Memory B cell (primary cell): ENCODE results near the gene DDN.

ENCODE experiments used
- ATAC-seq: fragments of 150-1000 bp; cut with Tn5 transposase; 2 replicates; pipeline ENCODE4 v1.10.0; 2021; ENCODE audit warnings: low read depth, mild to moderate bottlenecking, moderate library complexity
- DNase-seq, 2 donors: peaks; one replicate each; pipeline ENCODE4 v3.0.0; 2022; ENCODE audit warnings: low spot score in 2 of 2
- H3K27ac Mint-ChIP-seq: one replicate; pipeline ENCODE4 v1.8.0; 2022; ENCODE audit warnings: mild to moderate bottlenecking, moderate library complexity, mixed read lengths
- H3K27me3 Mint-ChIP-seq: one replicate; pipeline ENCODE4 v1.8.0; 2022; ENCODE audit warnings: mixed read lengths
- H3K36me3 Mint-ChIP-seq: one replicate; pipeline ENCODE4 v1.8.0; 2022; ENCODE audit warnings: mild to moderate bottlenecking, mixed read lengths
- H3K4me1 Mint-ChIP-seq: one replicate; pipeline ENCODE4 v1.8.0; 2022; ENCODE audit warnings: mixed read lengths
- H3K4me3 Mint-ChIP-seq: one replicate; pipeline ENCODE4 v1.8.0; 2022; ENCODE audit warnings: mild to moderate bottlenecking, moderate library complexity, mixed read lengths
- H3K9me3 Mint-ChIP-seq: one replicate; pipeline ENCODE4 v1.8.0; 2022; ENCODE audit warnings: mixed read lengths

DDN gene

DNA sequence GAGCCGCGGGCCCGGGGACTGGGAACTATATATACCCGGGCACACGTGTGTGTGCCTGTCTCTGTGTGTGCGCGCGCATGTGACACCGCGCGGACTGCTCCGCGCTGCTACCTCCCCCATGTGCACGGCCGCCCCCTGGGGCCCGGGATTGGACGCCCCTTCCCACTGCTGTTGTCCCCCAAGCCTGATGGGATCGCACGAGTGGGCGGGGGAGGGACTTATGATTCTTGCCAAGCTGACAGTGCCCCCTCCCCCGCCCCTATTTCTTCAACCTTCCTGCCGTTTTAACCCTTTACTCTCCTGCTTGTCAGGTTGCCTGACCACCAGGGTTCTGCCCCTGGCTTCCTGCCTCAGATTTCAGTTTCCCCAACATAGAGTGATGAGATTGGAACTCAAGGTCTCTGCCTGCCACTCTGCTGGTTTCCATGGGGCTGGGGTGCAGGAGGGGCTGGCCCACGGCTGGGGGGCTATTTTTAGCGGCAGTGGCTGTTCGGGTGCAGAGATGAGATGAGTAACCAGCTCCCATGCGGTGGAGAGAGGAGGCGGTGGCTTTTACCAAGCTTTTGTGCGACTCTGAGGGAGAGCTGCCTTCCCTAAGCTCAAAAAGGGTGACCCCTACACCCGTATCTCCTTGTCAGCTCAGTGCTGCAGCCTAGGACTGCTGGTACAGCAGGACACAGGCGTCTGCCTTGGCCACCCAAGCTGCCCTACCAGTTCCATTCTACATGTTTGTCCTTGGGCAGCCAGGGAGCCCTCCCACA, at the start of gene DDN:
DDN (minus strand) TSS at position 5 of the 761 bp plus-strand sequence. CDS start 88 bp downstream, outside the sequence.
- H3K27me3 Mint-ChIP-seq: peaks cover 17% of the 10 kb centered on the region
- no peaks in the 10 kb centered on the region for H3K9me3 Mint-ChIP-seq
- peaks cover 26% of the 10 kb centered on the region for H3K36me3 Mint-ChIP-seq
- peak within 1 kb of the TSS; percentile 78 for H3K4me3 Mint-ChIP-seq
- H3K4me1 Mint-ChIP-seq: peaks cover 29% of the 10 kb centered on the region
- ATAC-seq: peak; percentile 43
- H3K27ac Mint-ChIP-seq: no peak within 1 kb of the TSS
- DNase-seq: peak; percentile 43 to 56

DNA sequence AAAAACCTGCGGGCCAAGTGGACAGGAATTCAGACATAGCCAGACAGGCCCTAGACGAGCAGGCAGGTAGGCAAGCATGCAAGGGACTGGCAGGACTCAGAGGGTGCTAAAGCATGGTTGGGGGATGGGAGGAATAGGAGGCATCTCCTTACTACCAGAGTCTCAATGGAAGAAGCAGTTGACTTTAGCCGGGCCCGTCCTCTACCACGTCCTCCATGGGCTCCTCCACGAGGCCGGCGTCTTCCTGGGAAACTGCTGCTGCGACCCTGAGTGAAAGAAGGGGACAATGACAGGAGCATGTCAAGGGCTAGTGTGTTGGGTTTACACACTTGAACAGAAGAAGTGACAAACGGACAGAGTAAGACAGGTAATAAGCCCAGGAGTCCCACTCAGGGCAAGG, 49.8 kb upstream of the DDN start:
- Mint-ChIP-seq H3K27ac (no peak overlapping the region), H3K4me3 (no peak overlapping the region), H3K36me3 (peaks cover 52% of the 10 kb centered on the region)

DNA sequence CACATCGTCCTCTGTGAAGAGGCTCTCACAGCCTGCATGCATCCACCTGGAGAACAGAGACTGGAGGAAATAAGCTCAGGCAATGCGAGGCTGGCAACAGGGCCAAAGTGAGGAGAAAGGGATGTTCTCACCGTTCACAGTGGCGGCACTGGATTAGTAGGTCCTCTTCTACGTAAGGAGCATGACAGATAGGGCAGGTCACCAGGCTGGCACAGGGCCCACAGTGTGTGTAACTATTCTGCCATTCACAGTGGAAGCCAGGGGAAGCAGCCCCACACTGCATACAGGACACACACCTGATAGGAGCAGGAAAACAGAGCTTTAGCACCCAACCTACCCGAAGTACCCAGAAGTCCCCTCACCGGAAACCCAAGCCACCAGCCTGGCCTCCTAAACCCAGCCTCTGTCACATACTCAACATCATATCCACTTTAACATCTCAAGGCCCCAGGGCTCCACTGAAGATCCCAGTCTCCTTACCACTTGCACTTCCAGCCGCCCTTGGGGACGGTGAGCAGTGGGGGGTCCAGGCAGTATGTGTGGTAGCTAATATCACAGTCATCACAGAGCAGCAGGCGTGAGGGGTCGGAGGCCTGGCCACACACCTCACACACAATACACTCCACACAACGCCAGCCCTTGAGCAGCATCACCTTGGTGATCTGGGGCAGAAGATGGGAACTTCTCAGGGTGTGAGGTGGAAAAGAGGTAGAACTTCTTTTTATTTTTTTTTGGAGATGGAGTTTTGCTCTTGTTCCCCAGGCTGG, 47.1 kb upstream of the DDN start:
- H3K4me3 Mint-ChIP-seq: no peak overlapping the region
- H3K9me3 Mint-ChIP-seq: no peaks in the 10 kb centered on the region
- DNase-seq (no peak), ATAC-seq (no peak)
- H3K36me3 Mint-ChIP-seq: peaks cover 48% of the 10 kb centered on the region
- H3K27me3 Mint-ChIP-seq: no peaks in the 10 kb centered on the region
- H3K27ac Mint-ChIP-seq: no peak overlapping the region
- peaks cover 14% of the 10 kb centered on the region for H3K4me1 Mint-ChIP-seq

More for the DNA sequence above, 49.8 kb upstream of the DDN start:
- DNase-seq (no peak), ATAC-seq (no peak)
- Mint-ChIP-seq H3K27me3 (no peaks in the 10 kb centered on the region), H3K4me1 (peaks cover 15% of the 10 kb centered on the region), H3K9me3 (no peaks in the 10 kb centered on the region)

DNA sequence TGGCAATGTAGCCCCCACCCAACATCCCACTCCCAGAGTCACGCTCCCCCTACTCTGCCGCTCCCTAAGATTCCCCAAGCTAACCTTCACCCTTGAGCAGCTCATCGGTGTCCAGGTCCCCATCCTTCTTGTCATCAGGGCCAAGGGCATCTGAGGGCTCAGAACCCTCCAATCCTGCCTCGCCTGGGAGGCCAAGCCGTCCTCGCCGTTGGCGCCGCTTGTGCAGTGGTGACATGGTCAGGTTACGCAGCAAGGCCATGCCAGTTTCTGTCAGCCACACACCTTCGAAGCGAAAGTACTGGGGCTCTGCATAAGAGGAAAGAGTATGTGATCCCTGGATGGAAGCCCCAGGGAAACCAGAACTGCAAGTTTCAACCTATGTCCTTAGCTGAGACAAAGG, 45.5 kb upstream of the DDN start:
- Mint-ChIP-seq H3K9me3 (no peaks in the 10 kb centered on the region), H3K4me1 (peaks cover 7% of the 10 kb centered on the region), H3K36me3 (peaks cover 48% of the 10 kb centered on the region), H3K27me3 (no peaks in the 10 kb centered on the region), H3K4me3 (no peak overlapping the region), H3K27ac (no peak overlapping the region)
- DNase-seq (no peak), ATAC-seq (no peak)

DNA sequence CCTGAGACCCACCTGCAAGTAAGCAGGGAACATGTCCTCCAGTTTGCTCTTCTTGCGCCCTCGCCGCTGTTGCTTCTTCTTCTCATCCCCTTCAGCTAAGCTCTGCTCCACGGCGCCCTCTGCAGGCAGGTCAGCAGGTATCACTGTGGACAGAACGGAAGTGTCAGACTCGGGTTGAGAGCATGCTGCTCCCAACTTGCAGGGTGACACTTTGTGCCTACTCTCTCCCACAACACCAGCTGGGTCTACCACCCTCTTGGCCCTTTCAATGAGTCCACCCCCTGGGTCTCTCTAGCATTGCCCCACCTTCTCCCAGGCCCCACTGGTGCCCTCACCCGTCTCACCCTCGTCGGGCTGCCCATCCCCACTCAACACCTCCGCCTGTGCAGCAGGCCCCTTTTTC, 44.7 kb upstream of the DDN start:
- peak; percentile 95 for ATAC-seq
- DNase-seq: peak; percentile 72 to 83
- Mint-ChIP-seq H3K9me3 (no peaks in the 10 kb centered on the region), H3K36me3 (peaks cover 48% of the 10 kb centered on the region), H3K4me1 (peaks cover 7% of the 10 kb centered on the region), H3K4me3 (no peak overlapping the region), H3K27me3 (no peaks in the 10 kb centered on the region), H3K27ac (peak overlapping the region; percentile 49)

DNA sequence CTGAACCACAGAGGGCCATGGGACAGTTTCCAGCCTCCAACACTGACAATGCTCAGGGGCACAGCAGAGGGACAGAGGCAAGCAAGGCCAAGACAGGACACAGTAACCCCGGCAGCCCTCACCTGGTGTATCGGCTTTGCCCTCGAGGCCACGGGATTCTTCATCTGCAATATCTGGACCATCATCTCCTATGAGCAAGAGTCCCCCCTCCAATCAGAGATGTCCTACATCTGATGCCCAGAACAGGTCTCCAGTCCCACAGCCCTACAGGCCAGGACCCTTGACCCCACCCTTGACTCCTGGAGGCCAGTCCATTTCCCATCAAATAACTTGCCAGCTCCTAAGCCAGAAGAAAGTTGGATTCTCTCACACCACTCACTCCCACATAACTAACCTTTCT, 44.1 kb upstream of the DDN start:
- ATAC-seq (no peak), DNase-seq (no peak)
- Mint-ChIP-seq H3K27me3 (no peaks in the 10 kb centered on the region), H3K36me3 (peaks cover 48% of the 10 kb centered on the region), H3K4me3 (no peak overlapping the region), H3K27ac (peak overlapping the region; percentile 49), H3K4me1 (peaks cover 7% of the 10 kb centered on the region), H3K9me3 (no peaks in the 10 kb centered on the region)

DNA sequence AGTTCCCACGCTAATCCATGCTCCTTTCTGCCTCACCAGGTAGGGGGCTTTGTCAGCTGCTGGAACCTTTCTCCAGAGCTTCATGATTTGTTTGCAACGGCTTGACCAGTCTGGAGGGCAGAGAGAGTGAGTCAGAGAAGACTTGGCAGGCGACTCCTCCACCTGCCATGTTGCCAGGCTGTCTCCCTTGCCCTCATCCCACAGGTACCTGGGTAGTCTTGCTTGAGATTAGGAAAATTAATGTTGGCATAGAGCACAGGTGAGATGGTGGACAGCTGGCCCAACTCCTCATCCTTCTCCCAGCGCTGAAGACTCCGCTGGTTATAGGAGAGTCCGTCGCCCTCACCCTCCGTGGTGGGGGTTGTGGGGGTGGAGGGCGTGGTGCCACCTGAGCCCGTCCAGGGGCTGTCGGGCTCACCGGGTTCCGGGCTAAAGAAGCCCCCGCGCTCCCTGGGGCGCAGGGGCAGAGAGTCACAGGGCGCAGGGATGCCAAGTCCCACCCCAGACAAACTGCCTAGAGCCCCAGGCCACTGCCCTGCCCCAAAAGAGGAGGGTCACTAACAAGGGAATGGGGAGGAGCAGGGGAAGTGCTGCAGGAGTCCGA, 42.8 kb upstream of the DDN start:
- ATAC-seq (no peak), DNase-seq (no peak)
- peaks cover 46% of the 10 kb centered on the region for H3K36me3 Mint-ChIP-seq
- no peak overlapping the region for H3K4me3 Mint-ChIP-seq
- no peaks in the 10 kb centered on the region for H3K27me3 Mint-ChIP-seq
- no peak overlapping the region for H3K27ac Mint-ChIP-seq
- H3K9me3 Mint-ChIP-seq: no peaks in the 10 kb centered on the region
- H3K4me1 Mint-ChIP-seq: peaks cover 7% of the 10 kb centered on the region

DNA sequence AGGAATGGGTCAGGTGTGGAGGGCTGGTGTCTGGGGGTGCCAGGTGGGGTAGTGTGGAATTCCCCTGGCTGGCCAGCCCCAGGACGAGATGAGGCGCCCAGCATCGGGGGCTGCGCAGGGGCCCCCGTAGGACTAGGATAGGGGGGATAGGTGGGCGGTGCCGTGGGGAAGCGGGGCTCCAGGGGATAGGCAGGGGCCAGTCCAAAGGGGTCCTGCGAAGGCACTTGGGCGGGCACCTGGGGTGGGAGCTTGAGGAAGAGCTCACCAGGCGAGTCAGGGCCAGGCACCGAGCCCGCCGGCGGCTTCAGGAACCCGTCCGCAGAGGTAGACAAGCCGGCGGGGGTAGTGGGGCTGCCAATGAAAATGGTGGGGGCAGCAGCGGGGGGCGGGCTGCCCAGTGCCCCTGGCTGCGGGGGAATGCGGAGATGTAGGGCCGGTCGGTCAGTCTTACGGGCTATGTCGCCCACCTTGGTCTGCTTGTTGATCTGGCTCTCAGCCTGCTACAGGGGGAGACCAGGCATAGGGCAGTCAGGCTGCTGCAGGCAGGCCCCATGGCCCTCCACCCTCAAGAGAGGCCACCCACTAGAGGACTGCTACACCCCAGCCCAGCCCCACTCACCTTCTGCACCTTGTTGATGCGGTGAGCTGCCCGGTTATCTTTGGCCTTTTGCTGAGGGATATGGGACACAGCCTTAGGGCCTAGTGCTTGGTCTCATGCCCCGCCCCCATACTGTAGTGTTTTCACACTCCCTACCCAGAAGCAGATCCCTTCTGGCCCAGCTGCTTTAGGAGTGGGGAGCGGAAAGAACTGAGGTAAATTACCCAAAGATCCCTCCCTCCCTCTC, 42.1 kb upstream of the DDN start:
- H3K27ac Mint-ChIP-seq: no peak overlapping the region
- H3K4me1 Mint-ChIP-seq: peaks cover 7% of the 10 kb centered on the region
- DNase-seq: no peak
- no peak for ATAC-seq
- H3K4me3 Mint-ChIP-seq: no peak overlapping the region
- H3K9me3 Mint-ChIP-seq: no peaks in the 10 kb centered on the region
- H3K27me3 Mint-ChIP-seq: no peaks in the 10 kb centered on the region
- H3K36me3 Mint-ChIP-seq: peaks cover 46% of the 10 kb centered on the region

DNA sequence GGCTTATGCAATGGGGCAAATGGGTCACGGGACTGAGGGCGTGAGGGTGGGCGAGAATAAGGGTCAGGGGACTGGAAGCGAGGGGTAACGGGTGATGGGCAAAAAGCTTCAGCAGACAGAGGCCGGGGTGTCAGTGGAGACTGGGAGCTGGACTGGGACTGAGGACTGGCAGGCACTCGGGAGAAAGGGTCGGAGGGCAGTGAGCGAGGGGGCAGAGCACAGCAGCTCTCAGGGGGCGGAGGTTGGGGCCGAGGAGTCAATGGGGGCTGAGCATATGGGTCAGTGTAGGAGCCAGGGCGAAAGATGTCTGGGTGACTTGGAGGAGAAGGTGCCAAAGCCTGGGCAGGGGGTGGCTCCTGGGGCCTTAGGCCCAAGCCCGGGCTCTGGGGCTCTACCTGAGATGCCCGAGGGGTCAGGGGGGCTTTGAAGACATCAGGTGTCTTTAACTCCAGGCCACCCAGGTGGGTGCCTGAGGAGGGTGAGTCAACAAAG, 41.2 kb upstream of the DDN start:
- Mint-ChIP-seq H3K27ac (peak overlapping the region; percentile 45), H3K36me3 (peaks cover 38% of the 10 kb centered on the region), H3K27me3 (no peaks in the 10 kb centered on the region), H3K4me1 (peaks cover 7% of the 10 kb centered on the region), H3K4me3 (no peak overlapping the region), H3K9me3 (no peaks in the 10 kb centered on the region)
- ATAC-seq (no peak), DNase-seq (no peak)

DNA sequence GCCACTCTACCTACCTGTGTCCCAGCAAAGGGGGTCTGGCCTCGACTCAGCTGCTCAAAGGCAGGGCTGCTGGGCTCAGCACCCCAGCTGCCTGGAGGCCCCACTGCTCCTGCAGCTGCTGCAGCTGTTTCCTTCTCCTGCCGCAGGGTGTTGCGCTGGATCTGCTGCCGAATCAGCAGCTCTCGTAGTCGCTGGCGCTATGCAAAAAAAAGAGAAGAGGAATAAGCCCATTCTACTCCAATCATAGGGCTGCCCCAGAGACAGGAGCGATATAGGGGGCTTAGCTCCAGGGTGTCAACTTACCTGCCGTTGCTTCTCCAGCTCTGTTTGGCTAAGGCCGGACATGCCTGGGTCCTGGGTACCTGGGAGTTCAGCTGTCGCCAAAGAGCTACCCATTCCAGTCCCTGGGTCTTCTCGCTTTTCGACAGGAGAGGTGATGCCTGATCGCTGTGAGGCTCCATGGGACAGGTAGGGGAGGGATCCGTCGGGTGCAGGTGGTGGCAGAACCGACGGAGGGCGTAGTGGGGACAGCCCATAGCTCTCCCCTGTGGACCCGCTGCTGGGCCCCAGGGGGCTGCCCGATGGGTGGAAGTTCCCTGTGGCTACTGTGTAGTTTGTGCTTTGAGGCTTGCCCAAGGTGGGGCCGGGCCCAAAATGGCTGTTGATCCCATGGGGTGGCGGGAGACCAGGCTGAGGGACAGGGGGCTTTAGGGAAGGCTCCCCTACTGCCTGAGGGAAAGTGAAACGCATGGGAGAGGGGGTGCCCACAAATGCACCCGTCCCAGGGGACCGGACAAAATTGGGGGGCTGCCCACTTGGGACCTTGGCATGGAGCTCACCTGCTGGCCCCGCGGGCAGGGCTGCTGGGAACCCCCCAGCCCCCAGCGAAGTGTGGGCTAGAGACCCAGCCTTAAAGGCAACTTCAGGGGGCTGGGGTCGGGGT, 40.5 kb upstream of the DDN start:
- Mint-ChIP-seq H3K27ac (peak overlapping the region; percentile 45), H3K36me3 (peaks cover 37% of the 10 kb centered on the region), H3K9me3 (no peaks in the 10 kb centered on the region), H3K27me3 (no peaks in the 10 kb centered on the region), H3K4me1 (peaks cover 7% of the 10 kb centered on the region), H3K4me3 (no peak overlapping the region)
- ATAC-seq (no peak), DNase-seq (no peak)

DNA sequence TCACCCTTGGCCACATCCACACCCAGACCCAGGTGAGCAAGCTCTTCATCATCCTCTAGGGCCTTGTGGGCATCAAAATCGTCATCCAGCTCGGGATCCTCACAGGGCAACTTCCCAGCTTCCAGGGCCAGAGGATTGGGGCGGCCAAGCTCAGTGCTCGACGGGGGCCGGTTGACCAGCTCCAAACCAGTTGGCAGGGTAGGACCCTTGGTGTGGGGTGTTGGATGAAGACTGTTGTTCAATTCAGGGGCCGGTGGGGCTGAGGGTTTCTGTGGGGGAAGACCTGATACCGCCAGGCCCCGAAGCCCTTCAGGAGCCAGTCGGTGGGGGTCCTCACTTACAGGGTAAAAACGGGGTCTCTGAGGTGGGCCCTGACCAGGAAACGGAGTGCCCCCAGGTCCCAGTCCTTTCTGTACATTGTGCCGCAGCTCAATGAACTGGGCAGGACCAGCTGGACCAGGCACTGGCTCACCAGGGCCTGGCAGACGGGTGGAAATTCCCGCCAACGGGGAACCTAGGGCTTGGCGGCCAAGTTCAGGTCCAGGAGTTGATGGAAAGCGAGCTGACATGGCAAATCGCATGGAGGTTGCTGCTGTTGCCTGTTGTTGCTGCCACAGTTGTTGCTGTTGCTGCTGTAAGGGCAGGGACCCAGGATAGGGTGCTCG, 39.2 kb upstream of the DDN start:
- DNase-seq (no peak), ATAC-seq (no peak)
- Mint-ChIP-seq H3K36me3 (peaks cover 31% of the 10 kb centered on the region), H3K9me3 (no peaks in the 10 kb centered on the region), H3K27me3 (no peaks in the 10 kb centered on the region), H3K4me1 (peaks cover 2% of the 10 kb centered on the region), H3K27ac (no peak overlapping the region), H3K4me3 (no peak overlapping the region)

DNA sequence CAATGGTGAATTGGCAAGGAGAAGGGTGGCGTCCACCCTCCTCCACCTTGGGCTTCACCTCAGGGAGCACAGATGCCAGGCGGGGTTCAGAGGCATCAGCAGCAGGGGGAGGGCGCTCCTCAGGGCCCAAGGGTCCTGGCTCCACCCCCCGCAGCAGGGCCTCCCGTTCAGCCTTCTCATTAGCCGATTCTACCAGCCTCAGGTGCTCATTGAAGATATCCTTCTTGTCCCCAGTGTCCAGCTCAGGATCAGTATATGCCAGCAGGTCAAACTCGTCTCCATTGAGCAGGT, 38.7 kb upstream of the DDN start:
- no peak for DNase-seq
- Mint-ChIP-seq H3K27ac (no peak overlapping the region), H3K9me3 (no peaks in the 10 kb centered on the region), H3K27me3 (no peaks in the 10 kb centered on the region), H3K36me3 (peaks cover 31% of the 10 kb centered on the region), H3K4me1 (peaks cover 2% of the 10 kb centered on the region), H3K4me3 (no peak overlapping the region)
- ATAC-seq: no peak
